ENCODE measurements around the gene TRMT10C. TPM values are rescaled to one million over a fixed set of nuclear protein-coding genes. Genes with fewer than 3 reads are reported as not detected.

The TRMT10C gene
- total RNA-seq: 26.2 and 30.5 TPM in 2 replicates

GRCh38 chr3:101561630-101562328 is at the start of gene TRMT10C:
Gene TRMT10C, plus strand, starts transcription at chr3:101561868. Its CDS starts 2,914 bp downstream, at chr3:101564782.

DNA sequence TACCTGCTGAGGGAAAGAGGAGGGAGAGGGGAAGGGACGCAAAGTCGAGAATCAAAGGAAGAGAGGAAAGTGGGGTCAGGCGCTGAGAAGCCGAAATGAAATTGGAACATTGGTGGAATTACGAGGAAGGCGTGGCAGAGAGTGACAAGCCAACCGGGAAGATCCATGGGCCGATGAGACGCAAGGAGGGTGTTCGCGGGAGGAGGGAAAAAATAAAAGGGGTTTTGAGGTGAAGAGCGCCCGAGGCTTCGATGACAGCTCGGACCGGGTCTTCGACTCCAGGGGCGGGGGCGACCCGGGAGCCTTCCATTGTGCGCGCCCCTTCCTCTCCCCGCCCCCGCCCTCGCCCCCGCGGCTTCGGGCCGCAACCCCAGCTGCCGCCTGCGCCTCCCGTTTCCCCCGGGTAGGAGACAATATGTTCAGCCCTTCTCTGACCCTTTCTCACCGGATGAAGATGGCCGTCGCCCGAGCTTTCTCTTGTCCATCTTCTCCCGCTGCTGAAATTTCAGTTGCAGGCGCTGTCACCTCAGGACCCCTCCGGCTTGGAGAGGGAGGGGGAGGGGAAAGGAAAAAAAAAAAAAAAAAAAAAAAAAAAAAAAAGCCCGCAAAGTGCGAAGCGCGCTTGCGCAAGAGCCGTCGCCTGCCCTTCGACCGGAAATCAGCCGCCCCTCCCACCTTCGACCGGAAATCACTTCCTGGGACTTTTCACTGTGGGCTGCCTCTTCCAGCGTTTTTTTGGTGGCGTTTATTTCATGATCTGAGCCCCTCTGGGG is 48.8 kb upstream of the TRMT10C start, which contains the start of gene SENP7:
Gene SENP7, minus strand, starts transcription at position 567 of the 773 bp plus-strand sequence. Its CDS starts 82 bp downstream, at position 485.

DNA sequence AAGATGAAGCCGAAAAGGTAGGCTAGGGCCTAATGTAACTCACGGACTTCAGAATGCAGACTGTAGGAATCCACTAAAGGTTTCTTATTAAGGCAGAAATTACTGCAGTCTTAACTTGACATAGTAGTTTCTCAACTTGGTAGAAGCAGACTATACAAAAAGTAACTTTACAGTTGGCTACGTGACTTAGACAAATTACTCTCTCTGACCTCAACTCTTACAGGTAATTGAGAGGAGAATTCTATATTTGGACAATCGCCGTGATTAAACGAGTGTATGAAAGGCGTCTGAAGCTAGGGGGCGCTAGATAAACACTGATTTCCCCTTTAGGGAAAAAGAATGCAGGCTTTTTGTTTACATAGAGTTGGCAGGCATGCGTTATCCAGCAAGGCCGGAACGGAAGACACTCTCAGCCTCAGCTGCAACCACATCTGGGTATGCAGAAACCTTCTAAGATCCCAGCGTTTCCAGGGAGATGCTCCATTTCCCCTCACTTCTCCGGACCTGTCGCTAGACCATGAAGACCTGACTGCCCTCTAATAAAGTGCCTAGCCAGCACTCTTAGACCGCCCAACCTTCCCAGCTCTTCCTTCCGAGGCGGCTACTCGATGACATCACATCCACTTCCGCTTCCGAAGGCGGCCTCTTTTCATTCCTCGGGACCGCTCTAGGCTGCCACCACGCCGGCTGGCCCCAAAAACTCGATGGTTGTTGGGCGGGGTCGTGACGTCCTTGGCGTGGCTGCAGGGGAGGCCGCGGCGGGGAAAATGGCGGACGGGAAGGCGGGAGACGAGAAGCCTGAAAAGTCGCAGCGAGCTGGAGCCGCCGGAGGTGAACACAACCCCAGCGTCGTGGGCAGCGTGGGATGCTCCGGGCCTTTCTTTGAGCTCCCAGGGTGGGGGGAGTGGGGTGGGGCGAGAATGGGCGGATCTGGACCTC is 12.1 kb downstream of the TRMT10C start, which contains the start of gene PCNP:
Gene PCNP, plus strand, starts transcription at position 732 of the 939 bp plus-strand sequence. Its CDS starts 36 bp downstream, at position 768.

Other genes with a start within 250 kb of the TRMT10C start
- under 0.01 and 0.07 TPM in 2 replicates for gene IMPG2, start 241.3 kb upstream of the TRMT10C start, total RNA-seq
- 3.5 TPM in 2 replicates for gene SENP7, start 48.7 kb upstream of the TRMT10C start, total RNA-seq
- gene PCNP, start 12.3 kb downstream of the TRMT10C start, total RNA-seq: 60.6 and 62.5 TPM in 2 replicates
- gene ZBTB11, start 115.3 kb downstream of the TRMT10C start, total RNA-seq: 12.2 and 12.7 TPM in 2 replicates
- 1,638 and 2,028 TPM in 2 replicates for gene RPL24, start 124.8 kb downstream of the TRMT10C start, total RNA-seq
- 4.7 and 7.7 TPM in 2 replicates for gene CEP97, start 162.7 kb downstream of the TRMT10C start, total RNA-seq
- gene NXPE3, start 217.3 kb downstream of the TRMT10C start, total RNA-seq: 6.7 and 7.9 TPM in 2 replicates